ENCODE data around the gene SLC17A5. TPM values are rescaled to one million over a fixed set of nuclear protein-coding genes. Genes with fewer than 3 reads are reported as not detected.
"Not testable (repeated sequence)": the region's sequence is repeated elsewhere in the genome, so short reads cannot be mapped to it uniquely, and the experiment has no call there.

The SLC17A5 gene
- polyA plus RNA-seq, 12 donors, result 14.1 to 31.8 (median 17.3) TPM; not detected in 1

- DNase-seq, result not testable (repeated sequence)
Measured at GRCh38 chr6:73571218-73572181, 82.3 kb downstream of the SLC17A5 start.

DNA sequence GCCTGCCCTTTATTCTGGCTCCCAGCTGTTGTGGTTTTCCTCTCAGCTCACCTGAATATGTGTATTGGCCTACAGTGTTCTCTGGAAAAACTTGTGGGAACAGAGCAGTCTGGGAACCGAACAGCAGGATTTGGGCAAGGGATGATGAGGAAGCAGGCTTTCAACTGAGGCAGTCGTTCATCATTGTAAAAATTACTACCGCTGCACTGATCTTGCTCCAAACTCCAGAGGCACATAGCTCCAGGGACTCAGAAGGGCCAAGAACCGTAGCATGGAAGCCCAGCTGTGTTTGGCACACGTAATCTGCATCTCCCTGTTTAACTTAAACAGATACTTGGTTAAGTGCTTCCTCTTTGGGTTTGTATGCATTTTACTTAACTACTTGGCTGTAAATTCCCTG lies 84.7 kb downstream of the SLC17A5 start:
- DNase-seq, result no peak

GRCh38 chr6:73566954-73567591 lies 86.7 kb downstream of the SLC17A5 start:
- no peak for DNase-seq

DNA sequence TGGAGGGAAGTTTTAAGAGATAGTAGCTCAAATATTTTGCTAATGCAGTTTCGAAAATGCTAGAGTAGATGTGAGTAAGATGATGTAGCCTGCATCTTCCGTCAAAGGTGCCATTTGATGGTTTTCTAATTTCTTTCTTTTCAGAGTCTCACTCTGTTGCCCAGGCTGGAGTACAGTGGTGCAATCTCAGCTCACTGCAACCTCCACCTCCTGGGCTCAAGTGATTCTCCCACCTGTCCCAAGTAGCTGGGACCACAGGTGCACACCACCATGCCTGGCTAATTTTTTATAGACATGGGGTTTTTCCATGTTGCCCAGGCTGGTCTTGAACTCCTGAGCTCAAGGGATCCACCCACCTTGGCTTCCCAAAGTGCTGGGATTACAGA lies 87.3 kb downstream of the SLC17A5 start:
- DNase-seq, result not testable (repeated sequence)

GRCh38 chr6:73565767-73566485 lies 87.9 kb downstream of the SLC17A5 start:
- no peak for DNase-seq

DNA sequence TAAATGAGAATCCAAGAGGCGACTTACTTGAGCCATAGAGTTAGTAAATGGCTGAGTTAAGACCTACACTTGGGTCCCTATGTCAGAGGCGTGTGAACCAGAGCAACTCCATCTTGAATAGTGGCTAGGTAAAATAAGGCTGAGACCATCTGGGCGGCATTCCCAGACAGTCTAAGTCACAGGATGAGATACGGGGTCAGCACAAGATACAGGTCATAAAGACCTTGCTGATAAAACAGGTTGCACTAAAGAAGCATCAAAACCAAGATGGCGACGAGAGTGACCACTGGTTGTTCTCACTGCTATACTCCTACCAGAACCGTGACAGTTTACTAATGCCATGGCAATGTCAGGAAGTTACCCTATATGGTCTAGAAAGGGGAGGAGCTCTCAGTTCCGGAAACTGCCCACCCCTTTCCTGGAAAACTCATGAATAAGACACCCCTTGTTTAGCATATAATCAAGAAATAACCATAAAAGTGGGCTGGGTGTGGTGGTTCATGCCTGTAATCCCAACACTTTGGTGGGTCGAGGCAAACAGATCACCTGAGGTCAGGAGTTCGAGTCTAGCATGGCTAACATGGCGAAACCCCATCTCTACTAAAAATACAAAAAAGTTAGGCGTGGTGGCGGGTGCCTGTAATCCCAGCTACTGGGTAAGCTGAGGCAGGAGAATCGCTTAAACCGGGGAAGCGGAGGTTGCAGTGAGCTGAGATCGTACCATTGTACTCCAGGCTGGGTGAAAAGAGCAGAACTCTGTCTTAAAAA lies 89.0 kb downstream of the SLC17A5 start:
- DNase-seq, result no peak

GRCh38 chr6:73562558-73562957 lies 91.2 kb downstream of the SLC17A5 start:
- no peak for DNase-seq

DNA sequence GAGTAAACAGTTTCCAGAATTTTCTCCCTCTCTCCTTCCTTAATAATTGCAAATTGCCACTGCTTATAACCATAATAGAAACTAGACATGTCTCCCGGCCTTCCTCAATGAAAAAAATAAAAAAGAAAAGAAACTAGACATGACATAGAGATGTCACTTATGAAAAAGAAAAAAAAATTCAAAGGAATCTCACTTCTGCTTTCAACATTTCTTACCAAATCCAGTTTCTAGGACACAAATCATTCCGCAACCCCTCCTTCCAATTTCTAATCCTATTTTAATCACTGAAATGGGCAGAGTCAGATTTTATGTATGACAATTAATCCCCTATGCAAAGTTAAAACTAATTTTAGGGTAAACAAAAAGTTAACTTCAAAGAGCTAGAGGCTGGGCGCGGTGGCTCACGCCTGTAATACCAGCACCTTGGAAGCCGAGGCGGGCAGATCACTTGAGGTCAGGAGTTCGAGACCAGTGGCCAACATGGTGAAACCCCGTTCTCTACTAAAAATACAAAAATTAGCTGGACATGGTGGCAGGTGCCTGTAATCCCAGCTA lies 92.9 kb downstream of the SLC17A5 start:
- DNase-seq, result no peak

DNA sequence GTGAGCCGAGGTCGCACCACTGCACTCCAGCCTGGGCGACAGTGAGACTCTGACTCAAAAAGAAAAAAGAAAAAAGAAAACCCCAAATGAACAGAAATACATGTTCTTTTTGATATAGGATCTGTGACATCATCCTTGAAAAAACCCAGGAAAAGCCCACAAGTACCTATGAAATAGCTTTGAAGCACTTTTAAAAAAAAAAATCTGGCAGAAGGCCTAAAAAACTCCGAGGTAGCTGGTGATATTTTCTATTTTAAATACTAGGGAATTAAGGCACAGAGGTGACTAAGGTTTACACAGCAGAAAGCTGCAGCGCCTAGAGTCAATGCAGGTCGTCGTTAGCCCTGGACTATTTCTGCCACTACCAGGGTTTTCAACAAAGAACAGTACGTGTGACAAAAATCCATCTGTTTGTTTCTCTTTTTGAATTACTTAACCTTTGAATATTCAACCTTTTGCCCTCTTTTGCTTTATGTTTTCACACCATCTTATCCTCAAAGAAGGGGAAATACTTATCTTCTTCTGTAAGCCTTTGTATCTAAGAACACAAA lies 93.5 kb downstream of the SLC17A5 start:
- DNase-seq, result no peak

GRCh38 chr6:73559399-73559794 lies 94.4 kb downstream of the SLC17A5 start:
- DNase-seq, result not testable (repeated sequence)

GRCh38 chr6:73558624-73559398 lies 95.0 kb downstream of the SLC17A5 start:
- DNase-seq, result no peak

GRCh38 chr6:73556836-73557235 lies 97.0 kb downstream of the SLC17A5 start:
- DNase-seq, result no peak

DNA sequence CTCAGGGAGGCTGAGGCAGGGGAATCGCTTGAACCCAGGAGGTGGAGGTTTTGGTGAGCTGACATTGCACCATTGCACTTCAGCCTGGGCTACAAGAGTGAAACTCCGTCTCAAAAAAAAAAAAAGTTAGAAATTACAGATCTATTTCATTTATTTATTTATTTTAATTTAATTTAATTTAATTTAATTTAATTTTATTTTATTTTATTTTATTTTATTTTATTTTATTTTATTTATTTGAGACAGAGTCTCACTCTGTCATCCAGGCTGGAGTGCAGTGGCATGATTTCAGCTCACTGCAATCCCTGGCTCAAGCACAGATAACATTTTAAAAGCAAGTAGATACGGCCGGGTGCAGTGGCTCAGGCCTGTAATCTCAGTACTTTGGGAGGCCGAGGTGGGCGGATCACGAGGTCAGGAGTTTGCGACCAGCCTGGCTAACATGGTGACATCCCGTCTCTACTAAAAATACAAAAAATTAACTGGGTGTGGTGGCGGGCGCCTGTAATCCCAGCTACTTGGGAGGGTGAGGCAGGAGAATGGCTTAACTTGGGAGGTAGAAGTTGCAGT lies 98.3 kb downstream of the SLC17A5 start:
- DNase-seq, result not testable (repeated sequence)

DNA sequence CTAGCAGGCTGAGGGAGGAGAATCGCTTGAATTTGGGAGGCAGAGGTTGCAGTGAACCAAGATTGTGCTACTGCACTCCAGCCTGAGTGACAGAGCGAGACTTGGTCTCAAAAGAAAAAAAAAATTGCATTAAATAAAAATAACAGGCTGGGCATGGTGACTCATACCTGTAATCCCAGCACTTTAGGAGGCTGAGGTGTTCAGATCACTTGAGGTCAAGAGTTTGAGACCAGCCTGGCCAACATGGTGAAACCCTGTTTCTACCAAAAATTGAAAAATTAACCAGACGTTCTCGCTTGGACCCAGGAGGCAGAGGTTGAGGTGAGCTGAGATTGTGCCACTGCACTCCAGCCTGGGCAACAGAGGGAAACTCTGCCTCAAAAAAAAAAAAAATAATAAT lies 102.7 kb downstream of the SLC17A5 start:
- not testable (repeated sequence) for DNase-seq

GRCh38 chr6:73548458-73549446 lies 105.0 kb downstream of the SLC17A5 start:
- DNase-seq, result no peak

DNA sequence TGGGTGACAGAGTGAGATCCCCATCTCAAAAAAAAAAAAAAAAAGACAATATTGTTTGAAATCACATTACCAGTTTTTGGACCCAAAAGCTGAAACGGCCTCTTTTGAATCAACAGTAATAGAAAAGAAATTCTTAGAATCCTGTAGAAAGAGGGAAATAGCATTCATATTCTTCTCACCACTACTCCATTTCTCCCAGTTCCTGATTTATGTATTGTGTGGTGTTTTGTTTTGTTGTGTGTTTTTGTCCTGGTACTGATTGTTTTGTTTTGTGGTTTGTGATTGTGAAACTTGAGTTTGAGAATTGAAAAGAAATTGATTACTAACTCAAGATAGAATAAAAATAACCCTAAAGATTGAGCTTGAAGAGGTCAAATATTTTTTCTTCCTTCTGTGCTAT lies 106.8 kb downstream of the SLC17A5 start:
- DNase-seq, result no peak

All from muscle of arm (tissue), 12 donors.